SJSA1 (cell line): ENCODE results near the gene SLC16A4. TPM values are rescaled to one million over a fixed set of nuclear protein-coding genes. Genes with fewer than 3 reads are reported as not detected.

ENCODE experiments used
- DNase-seq, 2 experiments: peaks; one replicate each; pipeline ENCODE4 v3.0.0-alpha.2; 2015 to 2020; ENCODE audit warnings: low spot score in 2 of 2, low read depth in 1 of 2
- H3K27ac ChIP-seq: fragments of 250-450 bp; sonication (Bioruptor Pico); 2 replicates; pipeline ENCODE4 v1.5.1; 2020; ENCODE audit warnings: mild to moderate bottlenecking, moderate library complexity
- H3K27me3 ChIP-seq: fragments of 250-450 bp; sonication (Bioruptor Pico); replicated peaks from 2 replicates; pipeline ENCODE4 v1.5.1; 2020; ENCODE audit warnings: mild to moderate bottlenecking, moderate library complexity
- H3K36me3 ChIP-seq: fragments of 250-450 bp; sonication (Bioruptor Pico); 2 replicates; pipeline ENCODE4 v1.5.1; 2020; ENCODE audit warnings: mild to moderate bottlenecking
- H3K4me1 ChIP-seq: fragments of 250-450 bp; sonication (Bioruptor Pico); replicated peaks from 2 replicates; pipeline ENCODE4 v1.6.1; 2021; ENCODE audit warnings: mild to moderate bottlenecking
- H3K4me3 ChIP-seq: fragments of 250-450 bp; sonication (Bioruptor Pico); 2 replicates; pipeline ENCODE4 v1.5.1; 2020; ENCODE audit warnings: mild to moderate bottlenecking
- H3K9me3 ChIP-seq: fragments of 250-450 bp; sonication (Bioruptor Pico); replicated peaks from 2 replicates; pipeline ENCODE4 v1.5.1; 2020; ENCODE audit warnings: mild to moderate bottlenecking
- total RNA-seq: library from RNA; depleted of rRNA; stranded (reverse); fragments of >200 nt; shearing (Covaris generic); gene quantifications from 2 replicates; pipeline ENCODE4 v1.2.3, GENCODE V29; 2014

SLC16A4 gene
- total RNA-seq, 1 experiment from 2014 or later = 17.4 TPM

DNA sequence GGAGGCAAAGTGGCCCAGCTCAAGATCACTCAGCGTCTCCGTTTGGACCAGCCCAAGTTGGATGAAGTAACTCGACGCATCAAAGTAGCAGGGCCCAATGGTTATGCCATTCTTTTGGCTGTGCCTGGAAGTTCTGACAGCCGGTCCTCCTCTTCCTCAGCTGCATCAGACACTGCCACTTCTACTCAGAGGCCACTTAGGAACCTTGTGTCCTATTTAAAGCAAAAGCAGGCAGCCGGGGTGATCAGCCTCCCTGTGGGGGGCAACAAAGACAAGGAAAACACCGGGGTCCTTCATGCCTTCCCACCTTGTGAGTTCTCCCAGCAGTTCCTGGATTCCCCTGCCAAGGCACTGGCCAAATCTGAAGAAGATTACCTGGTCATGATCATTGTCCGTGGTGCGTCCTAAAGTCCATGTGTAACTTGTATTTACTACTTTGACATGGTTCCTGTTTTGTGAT lies 48.9 kb downstream of the SLC16A4 start:
- DNase-seq = no peak
- H3K9me3 ChIP-seq = no peaks in the 10 kb centered on the region
- peaks cover 22% of the 10 kb centered on the region for H3K4me1 ChIP-seq
- H3K27me3 ChIP-seq = no peaks in the 10 kb centered on the region
- H3K27ac ChIP-seq = no peak overlapping the region
- peaks cover 76% of the 10 kb centered on the region for H3K36me3 ChIP-seq
- no peak overlapping the region for H3K4me3 ChIP-seq

DNA sequence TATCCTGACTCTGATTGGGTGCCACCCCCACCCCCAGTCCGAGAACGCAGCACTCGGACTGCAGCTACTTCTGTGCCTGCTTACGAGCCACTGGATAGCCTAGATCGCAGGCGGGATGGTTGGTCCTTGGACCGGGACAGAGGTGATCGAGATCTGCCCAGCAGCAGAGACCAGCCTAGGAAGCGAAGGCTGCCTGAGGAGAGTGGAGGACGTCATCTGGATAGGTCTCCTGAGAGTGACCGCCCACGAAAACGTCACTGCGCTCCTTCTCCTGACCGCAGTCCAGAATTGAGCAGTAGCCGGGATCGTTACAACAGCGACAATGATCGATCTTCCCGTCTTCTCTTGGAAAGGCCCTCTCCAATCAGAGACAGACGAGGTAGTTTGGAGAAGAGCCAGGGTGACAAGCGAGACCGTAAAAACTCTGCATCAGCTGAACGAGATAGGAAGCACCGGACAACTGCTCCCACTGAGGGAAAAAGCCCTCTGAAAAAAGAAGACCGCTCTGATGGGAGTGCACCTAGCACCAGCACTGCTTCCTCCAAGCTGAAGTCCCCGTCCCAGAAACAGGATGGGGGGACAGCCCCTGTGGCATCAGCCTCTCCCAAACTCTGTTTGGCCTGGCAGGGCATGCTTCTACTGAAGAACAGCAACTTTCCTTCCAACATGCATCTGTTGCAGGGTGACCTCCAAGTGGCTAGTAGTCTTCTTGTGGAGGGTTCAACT lies 49.5 kb downstream of the SLC16A4 start:
- Histone ChIP-seq H3K27ac (no peak overlapping the region), H3K4me1 (peaks cover 22% of the 10 kb centered on the region), H3K27me3 (no peaks in the 10 kb centered on the region), H3K9me3 (no peaks in the 10 kb centered on the region), H3K36me3 (peaks cover 70% of the 10 kb centered on the region), H3K4me3 (no peak overlapping the region)
- DNase-seq = no peak

DNA sequence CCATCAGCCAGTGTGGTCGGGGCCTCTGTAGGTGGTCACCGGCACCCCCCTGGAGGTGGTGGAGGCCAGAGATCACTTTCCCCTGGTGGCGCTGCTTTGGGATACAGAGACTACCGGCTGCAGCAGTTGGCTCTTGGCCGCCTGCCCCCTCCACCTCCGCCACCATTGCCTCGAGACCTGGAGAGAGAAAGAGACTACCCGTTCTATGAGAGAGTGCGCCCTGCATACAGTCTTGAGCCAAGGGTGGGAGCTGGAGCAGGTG lies 50.7 kb downstream of the SLC16A4 start:
- no peaks in the 10 kb centered on the region for H3K27me3 ChIP-seq
- peaks cover 22% of the 10 kb centered on the region for H3K4me1 ChIP-seq
- H3K4me3 ChIP-seq = peak overlapping the region; percentile 75
- H3K27ac ChIP-seq = peak overlapping the region; percentile 79; the same call in 1 of the 2 replicates
- no peaks in the 10 kb centered on the region for H3K9me3 ChIP-seq
- peaks cover 58% of the 10 kb centered on the region for H3K36me3 ChIP-seq
- DNase-seq = no peak

DNA sequence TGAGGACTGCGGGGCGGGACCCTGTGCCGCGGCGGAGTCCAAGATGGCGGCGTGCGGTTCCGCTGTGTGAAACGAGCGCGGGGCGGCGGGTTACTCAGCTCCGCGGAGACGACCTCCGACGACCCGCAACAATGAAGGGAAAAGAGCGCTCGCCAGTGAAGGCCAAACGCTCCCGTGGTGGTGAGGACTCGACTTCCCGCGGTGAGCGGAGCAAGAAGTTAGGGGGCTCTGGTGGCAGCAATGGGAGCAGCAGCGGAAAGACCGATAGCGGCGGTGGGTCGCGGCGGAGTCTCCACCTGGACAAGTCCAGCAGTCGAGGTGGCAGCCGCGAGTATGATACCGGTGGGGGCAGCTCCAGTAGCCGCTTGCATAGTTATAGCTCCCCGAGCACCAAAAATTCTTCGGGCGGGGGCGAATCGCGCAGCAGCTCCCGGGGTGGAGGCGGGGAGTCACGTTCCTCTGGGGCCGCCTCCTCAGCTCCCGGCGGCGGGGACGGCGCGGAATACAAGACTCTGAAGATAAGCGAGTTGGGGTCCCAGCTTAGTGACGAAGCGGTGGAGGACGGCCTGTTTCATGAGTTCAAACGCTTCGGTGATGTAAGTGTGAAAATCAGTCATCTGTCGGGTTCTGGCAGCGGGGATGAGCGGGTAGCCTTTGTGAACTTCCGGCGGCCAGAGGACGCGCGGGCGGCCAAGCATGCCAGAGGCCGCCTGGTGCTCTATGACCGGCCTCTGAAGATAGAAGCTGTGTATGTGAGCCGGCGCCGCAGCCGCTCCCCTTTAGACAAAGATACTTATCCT lies 51.2 kb downstream of the SLC16A4 start:
- peak overlapping the region; percentile 75 for H3K4me3 ChIP-seq
- DNase-seq = peak in 1 of 2 experiments; percentile 56
- H3K4me1 ChIP-seq = peaks cover 22% of the 10 kb centered on the region
- no peaks in the 10 kb centered on the region for H3K9me3 ChIP-seq
- H3K27ac ChIP-seq = peak overlapping the region; percentile 79
- no peaks in the 10 kb centered on the region for H3K27me3 ChIP-seq
- peaks cover 53% of the 10 kb centered on the region for H3K36me3 ChIP-seq

DNA sequence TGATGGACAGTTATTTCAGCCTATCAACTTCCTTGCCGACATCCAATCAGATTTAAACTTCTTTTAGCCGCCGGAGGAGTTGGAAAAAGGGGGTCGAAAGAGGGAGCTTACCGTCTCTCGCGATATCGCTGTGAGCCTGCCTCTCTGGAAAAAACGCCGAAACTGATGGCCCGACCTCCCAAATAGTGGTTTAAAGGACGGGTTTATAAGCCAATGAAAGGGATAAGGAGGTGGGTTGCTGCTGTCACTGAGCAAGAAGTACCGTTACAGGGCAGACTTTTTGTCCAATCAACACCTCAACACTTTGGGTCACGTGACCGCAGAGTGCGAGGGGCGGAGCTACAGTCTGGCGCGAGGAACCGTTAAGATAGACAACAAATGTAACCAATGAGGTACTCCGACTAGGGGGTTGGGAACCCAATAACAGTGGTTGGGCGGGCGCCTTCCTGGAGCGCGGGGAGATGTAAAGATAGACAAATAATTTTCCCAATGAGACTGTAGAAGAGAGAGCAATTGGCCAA lies 51.9 kb downstream of the SLC16A4 start, which contains the start of gene RBM15:
Gene RBM15 (plus strand): TSS at position 492 of the 521 bp plus-strand sequence. CDS start 29 bp downstream, at position 521.
- Histone ChIP-seq H3K27ac (peak within 1 kb of the TSS; percentile 93), H3K9me3 (no peaks in the 10 kb centered on the region), H3K36me3 (peaks cover 46% of the 10 kb centered on the region), H3K27me3 (no peaks in the 10 kb centered on the region), H3K4me1 (peaks cover 22% of the 10 kb centered on the region), H3K4me3 (peak within 1 kb of the TSS; percentile 75)
- DNase-seq = peak; percentile 99 to 100

DNA sequence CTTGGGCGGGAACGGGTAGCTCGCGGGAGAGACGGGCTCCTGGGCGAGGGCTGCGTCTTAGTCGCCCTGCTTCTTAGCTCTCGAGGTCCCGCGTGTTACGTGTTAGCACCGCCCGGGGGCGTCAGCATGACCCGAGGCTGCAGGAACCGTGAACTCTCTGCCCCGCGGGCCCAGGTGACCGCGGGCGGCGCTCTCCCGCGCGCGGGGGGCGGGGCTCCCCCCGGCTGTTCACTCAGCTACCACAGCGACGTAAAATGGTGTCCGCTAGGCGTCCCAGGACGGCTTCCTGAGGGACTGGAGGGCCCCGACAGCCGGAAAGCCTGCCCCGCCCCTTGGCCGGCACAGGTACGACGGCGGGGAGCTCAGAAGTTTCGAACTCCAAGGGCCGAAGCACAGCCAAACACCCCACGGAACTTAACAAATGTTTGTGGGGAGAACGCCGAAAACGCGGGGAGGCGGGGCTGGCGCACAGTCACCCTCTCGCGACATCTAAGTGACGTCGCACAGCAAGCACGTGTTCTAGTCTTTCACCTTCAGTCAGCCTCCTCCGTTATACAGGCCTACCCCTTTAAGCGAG lies 52.4 kb downstream of the SLC16A4 start:
- H3K9me3 ChIP-seq = no peaks in the 10 kb centered on the region
- peaks cover 41% of the 10 kb centered on the region for H3K36me3 ChIP-seq
- H3K27me3 ChIP-seq = no peaks in the 10 kb centered on the region
- H3K27ac ChIP-seq = peak overlapping the region; percentile 93
- H3K4me1 ChIP-seq = peaks cover 22% of the 10 kb centered on the region
- DNase-seq = peak; percentile 85 to 99
- H3K4me3 ChIP-seq = peak overlapping the region; percentile 75

DNA sequence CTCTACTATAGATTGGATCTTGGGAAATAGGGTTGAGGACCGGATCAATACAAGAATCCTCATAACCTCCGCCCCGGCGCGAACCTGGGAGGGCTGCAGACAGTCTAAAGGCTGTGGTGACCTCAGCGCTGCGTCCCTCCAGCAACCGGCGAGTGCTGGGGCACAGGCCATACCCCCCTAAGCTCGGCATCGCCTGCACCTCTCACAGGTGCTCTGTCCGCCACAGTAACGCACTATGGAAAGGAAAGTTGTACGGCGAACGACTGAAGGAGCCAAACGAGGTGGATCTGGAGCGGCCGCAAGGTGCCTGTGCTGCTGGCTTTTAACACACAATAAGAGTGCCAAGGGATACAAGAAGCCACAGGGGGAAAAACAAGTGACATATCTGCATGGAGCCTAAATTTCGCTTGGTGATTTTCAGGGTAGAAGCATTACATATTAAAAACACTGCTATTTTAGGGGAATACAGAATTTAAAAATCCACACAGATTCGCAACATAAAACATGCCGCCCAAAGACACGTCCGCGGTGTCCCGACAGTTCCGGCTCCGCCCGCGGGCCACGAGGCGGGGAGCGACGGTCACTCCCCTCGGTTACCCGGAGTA lies 53.0 kb downstream of the SLC16A4 start:
- peak in 1 of 2 experiments; percentile 47 for DNase-seq

DNA sequence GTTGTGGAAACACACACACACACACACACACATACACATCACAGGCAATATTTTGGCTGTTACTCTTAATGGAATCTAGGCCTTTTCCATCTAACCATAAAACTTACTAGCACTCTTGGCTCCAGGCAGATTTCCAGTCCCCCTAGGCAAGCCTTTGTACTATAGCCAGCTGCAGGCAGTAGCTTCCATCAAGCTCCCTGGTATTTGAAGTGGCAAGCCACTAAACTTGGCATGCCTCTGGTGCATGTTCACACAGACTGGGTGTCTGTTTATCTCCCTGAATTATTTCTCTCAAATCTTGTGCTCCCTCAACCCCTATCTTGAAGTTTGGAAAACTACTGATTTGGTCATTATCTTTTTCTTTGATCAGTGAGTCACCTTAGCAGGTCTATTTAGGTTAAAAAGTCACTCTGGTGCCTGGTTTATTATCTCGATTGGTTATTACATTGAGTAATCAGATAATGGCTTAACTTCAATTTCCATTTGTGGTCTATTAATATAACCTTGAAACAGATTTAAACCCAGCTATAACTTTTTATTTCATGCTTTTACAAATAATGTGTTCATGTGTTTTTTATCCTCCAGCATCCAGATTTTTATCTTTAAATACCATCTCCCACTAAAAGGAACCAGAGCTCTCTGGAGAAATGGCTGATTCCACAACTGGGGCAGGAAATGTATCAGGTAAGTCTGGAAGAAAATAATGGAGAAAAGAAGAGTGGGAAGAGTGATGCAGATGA lies 54.4 kb downstream of the SLC16A4 start:
- Histone ChIP-seq H3K27me3 (no peaks in the 10 kb centered on the region), H3K4me3 (no peak overlapping the region), H3K36me3 (peaks cover 22% of the 10 kb centered on the region), H3K4me1 (peaks cover 19% of the 10 kb centered on the region), H3K27ac (no peak overlapping the region), H3K9me3 (no peaks in the 10 kb centered on the region)
- DNase-seq = no peak

More for the DNA sequence above, 53.0 kb downstream of the SLC16A4 start:
- peaks cover 35% of the 10 kb centered on the region for H3K36me3 ChIP-seq
- H3K27me3 ChIP-seq = no peaks in the 10 kb centered on the region
- H3K9me3 ChIP-seq = no peaks in the 10 kb centered on the region
- H3K4me1 ChIP-seq = peaks cover 22% of the 10 kb centered on the region
- H3K4me3 ChIP-seq = peak overlapping the region; percentile 75
- H3K27ac ChIP-seq = peak overlapping the region; percentile 93

DNA sequence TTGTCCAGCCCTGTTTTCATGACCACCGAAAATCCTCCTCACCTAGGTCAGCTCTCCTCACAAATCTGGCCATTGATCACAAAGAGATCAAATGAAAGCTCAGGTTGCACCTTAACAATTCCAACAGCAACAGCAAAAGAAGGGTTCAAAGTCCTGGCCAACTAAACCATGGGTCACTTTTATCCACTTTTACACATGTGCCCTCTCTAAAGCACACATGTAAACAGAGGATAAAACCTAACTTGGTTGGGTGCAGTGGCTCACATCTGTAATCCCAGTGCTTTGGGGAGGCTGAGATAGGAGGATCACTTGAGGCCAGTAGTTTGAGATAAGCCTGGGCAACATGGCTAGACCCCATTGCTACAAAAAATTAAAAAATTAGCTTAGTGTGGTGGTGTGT lies 55.6 kb downstream of the SLC16A4 start:
- Histone ChIP-seq H3K4me1 (peaks cover 8% of the 10 kb centered on the region), H3K27me3 (no peaks in the 10 kb centered on the region), H3K9me3 (no peaks in the 10 kb centered on the region), H3K27ac (no peak overlapping the region), H3K4me3 (no peak overlapping the region), H3K36me3 (peaks cover 10% of the 10 kb centered on the region)
- no peak for DNase-seq

DNA sequence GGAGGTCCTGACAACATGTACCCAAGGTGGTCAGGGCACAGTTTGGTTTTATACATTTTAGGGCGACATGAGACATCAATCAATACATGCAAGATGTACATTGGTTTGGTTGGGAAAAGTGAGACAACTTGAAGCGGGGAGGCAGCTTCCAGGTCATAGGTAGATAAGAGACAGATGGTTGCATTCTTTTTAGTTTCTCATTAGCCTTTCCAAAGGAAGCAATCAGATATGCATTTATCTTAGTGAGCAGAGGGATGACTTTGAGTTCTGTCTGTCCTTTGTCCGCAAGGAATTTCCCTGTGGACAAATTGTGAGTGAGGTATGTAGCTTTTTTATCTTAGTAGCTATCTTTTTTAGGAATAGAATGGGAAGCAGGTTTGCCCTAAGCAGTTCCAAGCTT lies 62.1 kb downstream of the SLC16A4 start:
- Histone ChIP-seq H3K4me3 (no peak overlapping the region), H3K36me3 (no peaks in the 10 kb centered on the region), H3K27me3 (peaks cover 4% of the 10 kb centered on the region; the same call in 1 of the 2 replicates), H3K4me1 (no peaks in the 10 kb centered on the region), H3K9me3 (no peaks in the 10 kb centered on the region), H3K27ac (no peak overlapping the region)
- no peak for DNase-seq

DNA sequence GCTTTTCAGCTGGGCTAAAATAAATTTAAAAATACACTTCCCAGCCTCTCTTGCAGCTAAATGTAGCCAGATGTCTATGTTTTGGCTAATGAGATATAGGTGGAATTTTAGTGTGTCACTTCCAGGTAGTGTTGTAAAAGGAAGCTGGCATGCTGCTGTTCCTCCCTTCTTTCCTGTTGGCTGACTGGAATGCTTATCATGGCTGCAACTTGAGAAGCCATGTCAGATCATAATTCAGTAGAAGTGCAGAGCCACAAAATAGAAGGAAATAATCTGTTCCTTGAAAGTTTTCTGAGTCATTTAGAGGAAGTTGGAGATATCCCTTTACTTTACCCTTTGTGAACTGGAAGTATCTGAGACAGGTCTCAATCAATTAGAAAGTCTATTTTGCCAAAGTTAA lies 62.6 kb downstream of the SLC16A4 start:
- H3K36me3 ChIP-seq = no peaks in the 10 kb centered on the region
- DNase-seq = no peak
- no peaks in the 10 kb centered on the region for H3K4me1 ChIP-seq
- peaks cover 4% of the 10 kb centered on the region; the same call in 1 of the 2 replicates for H3K27me3 ChIP-seq
- H3K9me3 ChIP-seq = no peaks in the 10 kb centered on the region
- H3K27ac ChIP-seq = no peak overlapping the region
- no peak overlapping the region for H3K4me3 ChIP-seq

DNA sequence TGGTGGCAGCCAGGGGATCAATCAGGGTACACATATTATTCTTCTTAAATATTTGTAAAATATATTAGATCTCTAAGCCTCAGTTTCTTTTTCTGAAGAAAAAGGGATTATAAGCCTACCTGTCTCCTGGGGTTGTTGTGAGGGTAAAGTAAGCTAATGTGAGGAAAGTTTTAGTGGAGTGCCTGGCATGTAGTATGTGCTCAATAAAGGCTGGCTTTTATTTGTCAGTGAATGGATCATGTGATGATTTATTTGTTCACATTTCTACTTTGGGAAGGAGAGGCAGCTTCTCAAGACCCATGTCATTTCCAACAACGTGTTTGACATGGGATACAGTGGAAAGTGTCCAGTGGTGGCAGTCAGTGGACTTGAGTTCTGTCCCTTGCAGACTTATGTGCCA lies 64.0 kb downstream of the SLC16A4 start:
- H3K36me3 ChIP-seq = no peaks in the 10 kb centered on the region
- no peak overlapping the region for H3K4me3 ChIP-seq

DNA sequence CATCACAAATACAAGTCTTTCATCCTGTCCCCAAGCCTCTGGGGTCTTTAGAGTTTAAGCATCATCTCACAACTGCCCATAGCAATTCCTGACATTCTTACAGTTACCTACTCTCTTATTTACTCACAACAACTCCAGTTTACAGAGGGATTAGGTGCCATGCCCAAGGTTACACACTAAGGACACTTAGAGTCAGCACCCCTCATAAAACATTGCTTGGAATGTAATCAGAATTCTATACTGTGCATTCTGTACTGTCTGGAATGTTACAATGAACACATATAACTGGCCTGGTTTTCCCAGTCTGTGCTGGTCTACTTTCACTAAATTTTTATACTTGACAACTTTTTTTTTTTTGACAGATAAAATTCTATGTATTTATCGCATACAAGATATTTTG lies 66.2 kb downstream of the SLC16A4 start:
- no peak for DNase-seq
- no peak overlapping the region for H3K4me3 ChIP-seq
- no peaks in the 10 kb centered on the region for H3K36me3 ChIP-seq
- H3K27me3 ChIP-seq = peaks cover 4% of the 10 kb centered on the region
- no peaks in the 10 kb centered on the region for H3K9me3 ChIP-seq
- no peak overlapping the region for H3K27ac ChIP-seq
- no peaks in the 10 kb centered on the region for H3K4me1 ChIP-seq

More for the DNA sequence above, 64.0 kb downstream of the SLC16A4 start:
- DNase-seq = no peak
- no peak overlapping the region for H3K27ac ChIP-seq
- H3K4me1 ChIP-seq = no peaks in the 10 kb centered on the region
- H3K27me3 ChIP-seq = peaks cover 4% of the 10 kb centered on the region; the same call in 1 of the 2 replicates
- H3K9me3 ChIP-seq = no peaks in the 10 kb centered on the region
